SK-N-MC (cell line): ENCODE results near the gene CCT7.

Experiments
- DNase-seq: peaks from one replicate; pipeline ENCODE4 v3.0.0-alpha.2; 2011; ENCODE audit warnings: low read depth, low spot score
- H3K27ac ChIP-seq: fragments of 200-600 bp; sonication (generic); 2 replicates; pipeline ENCODE4 v1.5.1; 2016; ENCODE audit warnings: mixed run types
- H3K36me3 ChIP-seq: fragments of 200-600 bp; sonication (generic); 2 replicates; pipeline ENCODE4 v1.6.1; 2017; ENCODE audit warnings: antibody characterized with exemption, low read length, mixed read lengths; ENCODE audit not compliant: insufficient read depth
- H3K4me3 ChIP-seq: fragments of 200-600 bp; sonication (generic); 2 replicates; pipeline ENCODE4 v1.5.1; 2016
- H3K9ac ChIP-seq: fragments of 200-600 bp; sonication (generic); 2 replicates; pipeline ENCODE4 v1.8.0; 2017; ENCODE audit warnings: mixed run types, mixed read lengths; ENCODE audit not compliant: insufficient read length
- H3K9me3 ChIP-seq: fragments of 200-600 bp; sonication (generic); 2 replicates; pipeline ENCODE4 v1.6.1; 2017; ENCODE audit warnings: low read depth, mild to moderate bottlenecking, antibody characterized with exemption, low read length, moderate library complexity, mixed read lengths
- EZH2 ChIP-seq: fragments of 200-600 bp; sonication (generic); IDR thresholded peaks from one replicate; pipeline ENCODE4 v1.6.1; 2017; ENCODE audit warnings: antibody characterized with exemption
- FOXP2 ChIP-seq: optimal IDR thresholded peaks from 2 replicates; pipeline ENCODE3; 2011; ENCODE audit warnings: mild to moderate bottlenecking, moderate library complexity; ENCODE audit not compliant: insufficient read depth; ENCODE audit errors: extremely low read length, control extremely low read depth
- POLR2AphosphoS5 ChIP-seq: IDR thresholded peaks from 2 replicates; pipeline ENCODE4 v1.6.1; 2012; ENCODE audit warnings: mild to moderate bottlenecking, low read depth, low read length, borderline replicate concordance

The CCT7 gene

GRCh38 chr2:73281244-73281643, 47.1 kb downstream of the CCT7 start:
- no peak for DNase-seq
- no peak overlapping the region for H3K27ac ChIP-seq
- no peaks in the 10 kb centered on the region for H3K36me3 ChIP-seq
- no peak overlapping the region for H3K9ac ChIP-seq
- no peaks in the 10 kb centered on the region for H3K9me3 ChIP-seq
- TF ChIP-seq FOXP2 (no peak), POLR2AphosphoS5 (no peak), EZH2 (no peak)
- H3K4me3 ChIP-seq, result no peak overlapping the region

- DNase-seq, result no peak
- H3K9me3 ChIP-seq, result no peaks in the 10 kb centered on the region
- no peaks in the 10 kb centered on the region for H3K36me3 ChIP-seq
- peak overlapping the region; percentile 72 for H3K9ac ChIP-seq
- TF ChIP-seq EZH2, result no peak
- no peak for TF ChIP-seq FOXP2
- no peak for TF ChIP-seq POLR2AphosphoS5
- no peak overlapping the region for H3K27ac ChIP-seq
- peak overlapping the region; percentile 86 for H3K4me3 ChIP-seq
Observed at GRCh38 chr2:73282924-73283544, 48.9 kb downstream of the CCT7 start.

GRCh38 chr2:73283545-73284295, 49.6 kb downstream of the CCT7 start:
- Histone ChIP-seq H3K4me3 (peak overlapping the region; percentile 86), H3K27ac (no peak overlapping the region), H3K36me3 (no peaks in the 10 kb centered on the region), H3K9me3 (no peaks in the 10 kb centered on the region), H3K9ac (peak overlapping the region; percentile 72)
- DNase-seq, result no peak
- TF ChIP-seq POLR2AphosphoS5, result no peak
- no peak for TF ChIP-seq FOXP2
- no peak for TF ChIP-seq EZH2

- TF ChIP-seq POLR2AphosphoS5 (peak; percentile 54; the same call in 1 of the 2 replicates), EZH2 (no peak)
- H3K36me3 ChIP-seq, result no peaks in the 10 kb centered on the region
- peak within 1 kb of the TSS; percentile 86 for H3K4me3 ChIP-seq
- no peak for DNase-seq
- H3K27ac ChIP-seq, result no peak within 1 kb of the TSS
- H3K9me3 ChIP-seq, result no peaks in the 10 kb centered on the region
- peak within 1 kb of the TSS; percentile 72 for H3K9ac ChIP-seq
Observed at GRCh38 chr2:73284296-73285158, 50.4 kb downstream of the CCT7 start, which contains the start of gene FBXO41. Gene FBXO41 (minus strand): TSS chr2:73284478. CDS start chr2:73269630, 14,848 bp downstream.

DNA sequence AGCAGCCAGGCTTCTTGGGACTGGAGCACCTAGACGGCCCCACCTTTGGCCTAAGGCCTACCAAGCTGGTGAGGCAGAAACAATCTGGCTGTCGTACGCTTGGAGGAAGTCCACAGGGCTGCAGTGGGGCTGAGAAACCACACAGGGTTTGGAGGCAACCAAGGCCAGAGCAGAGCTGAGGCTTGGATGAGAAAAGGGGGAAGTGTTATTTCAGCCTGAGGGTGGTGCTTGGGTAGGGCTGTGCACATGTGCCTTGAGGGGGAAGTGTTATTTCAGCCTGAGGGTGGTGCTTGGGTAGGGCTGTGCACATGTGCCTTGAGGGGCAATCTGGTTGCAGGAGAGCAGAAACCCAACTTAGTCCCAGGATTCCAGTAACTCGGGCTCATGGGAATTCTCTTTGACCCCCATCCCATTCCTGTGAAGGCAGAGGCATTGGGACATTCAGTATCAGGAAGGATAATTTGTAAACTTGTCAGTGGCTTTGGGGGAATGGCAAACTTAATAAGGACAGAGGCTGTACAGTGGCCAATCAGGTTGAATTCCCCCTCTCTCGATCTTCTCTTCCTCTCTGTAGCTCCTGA, 51.1 kb downstream of the CCT7 start:
- H3K36me3 ChIP-seq, result no peaks in the 10 kb centered on the region
- no peaks in the 10 kb centered on the region for H3K9me3 ChIP-seq
- DNase-seq, result no peak
- H3K27ac ChIP-seq, result no peak overlapping the region
- H3K4me3 ChIP-seq, result peak overlapping the region; percentile 86; the same call in 1 of the 2 replicates
- no peak overlapping the region for H3K9ac ChIP-seq
- TF ChIP-seq EZH2, result no peak
- no peak for TF ChIP-seq FOXP2
- no peak for TF ChIP-seq POLR2AphosphoS5

GRCh38 chr2:73286134-73286655, 52.1 kb downstream of the CCT7 start:
- no peak for TF ChIP-seq EZH2
- no peak for TF ChIP-seq FOXP2
- TF ChIP-seq POLR2AphosphoS5, result no peak
- no peaks in the 10 kb centered on the region for H3K9me3 ChIP-seq
- H3K9ac ChIP-seq, result no peak overlapping the region
- no peak overlapping the region for H3K27ac ChIP-seq
- no peak overlapping the region for H3K4me3 ChIP-seq
- no peaks in the 10 kb centered on the region for H3K36me3 ChIP-seq
- DNase-seq, result no peak

DNA sequence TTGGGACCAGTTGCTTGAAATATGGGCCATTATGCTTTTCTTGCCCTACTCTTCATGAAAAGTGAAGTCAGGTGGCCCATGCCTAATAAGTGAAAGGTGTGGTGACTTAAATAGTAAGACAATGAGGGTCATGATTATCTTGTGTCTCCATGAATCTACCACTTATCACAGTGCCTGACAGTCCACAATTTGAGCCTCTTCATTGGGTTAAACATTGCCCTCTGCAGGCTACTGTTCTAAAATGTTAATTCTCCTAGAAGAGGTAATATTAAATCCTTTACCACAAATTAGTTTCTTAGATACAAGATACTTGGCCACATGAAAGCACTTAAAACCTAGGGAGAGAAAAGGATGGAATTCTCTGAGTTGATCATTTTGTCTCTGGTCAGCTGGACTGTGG, 55.2 kb downstream of the CCT7 start:
- no peak for DNase-seq

More for the DNA sequence above, 55.2 kb downstream of the CCT7 start:
- Histone ChIP-seq H3K4me3 (no peak overlapping the region), H3K9ac (no peak overlapping the region), H3K9me3 (no peaks in the 10 kb centered on the region), H3K36me3 (no peaks in the 10 kb centered on the region), H3K27ac (no peak overlapping the region)
- TF ChIP-seq FOXP2, result no peak
- no peak for TF ChIP-seq POLR2AphosphoS5
- no peak for TF ChIP-seq EZH2
